ENCODE results near the gene CLDN7.

Gene CLDN7

DNA sequence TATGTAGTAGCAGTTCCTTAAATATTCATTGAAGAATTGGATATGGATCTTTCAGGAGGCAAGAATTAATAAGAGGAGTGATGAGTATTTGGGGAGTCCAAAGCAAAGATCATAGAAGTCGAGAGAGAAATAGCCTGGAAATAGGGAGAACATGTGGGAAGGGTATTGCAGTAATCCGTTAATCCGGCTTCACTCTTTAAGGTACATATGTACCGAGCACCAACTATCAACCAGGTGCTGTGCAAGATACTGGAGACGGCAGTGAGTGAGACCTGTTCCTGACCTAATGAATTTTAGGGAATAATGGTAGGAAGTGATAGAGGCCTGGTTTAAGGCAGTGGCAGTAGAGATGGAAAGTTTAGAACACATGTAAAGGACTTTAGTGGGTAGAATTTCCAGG lies 9.2 kb downstream of the CLDN7 start:
- DNase-seq (ENCODE audit: low spot score): no peak

DNA sequence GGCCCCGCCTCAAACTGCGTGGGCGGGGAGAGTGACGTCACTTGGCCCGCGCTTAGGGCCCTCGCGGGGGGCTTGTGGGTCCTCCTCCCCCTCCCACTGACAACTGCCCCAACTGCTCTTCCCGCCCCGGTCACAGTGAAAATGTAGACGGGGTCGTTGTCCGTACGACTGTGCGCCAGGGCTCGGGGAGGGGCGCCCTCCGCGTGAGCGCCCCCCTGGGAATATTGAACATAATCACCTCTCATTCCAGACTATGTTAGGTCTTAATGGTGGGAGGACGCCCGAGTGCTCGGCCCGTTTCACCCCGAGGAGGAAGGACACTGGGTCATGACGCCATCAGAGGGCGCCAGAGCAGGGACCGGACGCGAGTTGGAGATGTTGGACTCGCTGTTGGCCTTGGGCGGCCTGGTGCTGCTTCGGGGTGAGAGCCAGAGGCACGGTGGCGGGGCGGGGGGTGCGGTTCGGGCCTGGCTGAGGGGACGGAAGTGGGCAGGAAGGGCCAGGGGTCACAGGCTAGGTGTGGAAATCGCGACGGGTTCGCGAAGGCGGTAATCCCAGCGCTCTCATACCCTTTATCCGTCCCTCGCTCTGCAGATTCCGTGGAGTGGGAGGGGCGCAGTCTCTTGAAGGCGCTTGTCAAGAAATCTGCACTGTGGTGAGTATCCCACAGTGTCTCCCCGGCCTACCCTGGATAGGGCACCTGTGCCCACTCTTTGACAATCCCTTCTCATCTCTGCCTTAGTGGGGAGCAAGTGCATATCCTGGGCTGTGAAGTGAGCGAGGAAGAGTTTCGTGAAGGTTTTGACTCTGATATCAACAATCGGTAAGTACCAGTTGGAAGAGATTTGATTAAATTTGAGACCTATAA lies 9.9 kb downstream of the CLDN7 start, which contains the start of gene ELP5:
Gene ELP5 (plus strand): TSS at position 40 of the 868 bp plus-strand sequence. CDS start 336 bp downstream, at position 376.
- DNase-seq (ENCODE audit: low spot score): peak; percentile 94

DNA sequence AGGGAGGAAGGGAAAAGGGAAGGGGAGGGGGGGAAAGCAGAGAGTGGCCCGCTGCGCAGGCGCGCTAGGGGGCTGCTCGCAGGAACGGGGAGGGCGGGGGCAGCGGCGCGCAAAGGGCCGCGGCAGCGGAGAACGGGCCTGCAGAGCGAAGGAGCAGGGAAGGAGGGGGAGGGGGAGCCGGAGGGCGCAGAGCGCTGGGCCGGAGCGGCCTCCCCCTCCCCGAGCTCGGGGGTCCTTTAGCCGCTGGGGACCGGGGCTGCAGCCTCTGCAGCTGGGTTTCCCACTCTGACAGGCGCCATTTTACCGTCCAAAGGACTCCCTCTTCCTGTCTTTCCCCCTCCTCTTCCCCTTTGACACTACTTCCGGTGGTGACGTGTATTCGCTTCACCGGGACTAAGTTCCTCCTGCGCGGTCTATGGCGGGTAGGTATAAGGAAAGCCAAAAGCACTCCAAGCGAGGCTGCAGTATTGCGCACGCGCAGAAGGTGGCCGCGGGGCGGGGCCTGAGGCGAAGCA lies 10.6 kb downstream of the CLDN7 start, which contains the start of gene CTDNEP1:
Gene CTDNEP1 (minus strand): TSS at position 74 of the 515 bp plus-strand sequence. CDS start 438 bp downstream, outside the sequence.
- peak; percentile 100 for DNase-seq (ENCODE audit: low spot score)

DNA sequence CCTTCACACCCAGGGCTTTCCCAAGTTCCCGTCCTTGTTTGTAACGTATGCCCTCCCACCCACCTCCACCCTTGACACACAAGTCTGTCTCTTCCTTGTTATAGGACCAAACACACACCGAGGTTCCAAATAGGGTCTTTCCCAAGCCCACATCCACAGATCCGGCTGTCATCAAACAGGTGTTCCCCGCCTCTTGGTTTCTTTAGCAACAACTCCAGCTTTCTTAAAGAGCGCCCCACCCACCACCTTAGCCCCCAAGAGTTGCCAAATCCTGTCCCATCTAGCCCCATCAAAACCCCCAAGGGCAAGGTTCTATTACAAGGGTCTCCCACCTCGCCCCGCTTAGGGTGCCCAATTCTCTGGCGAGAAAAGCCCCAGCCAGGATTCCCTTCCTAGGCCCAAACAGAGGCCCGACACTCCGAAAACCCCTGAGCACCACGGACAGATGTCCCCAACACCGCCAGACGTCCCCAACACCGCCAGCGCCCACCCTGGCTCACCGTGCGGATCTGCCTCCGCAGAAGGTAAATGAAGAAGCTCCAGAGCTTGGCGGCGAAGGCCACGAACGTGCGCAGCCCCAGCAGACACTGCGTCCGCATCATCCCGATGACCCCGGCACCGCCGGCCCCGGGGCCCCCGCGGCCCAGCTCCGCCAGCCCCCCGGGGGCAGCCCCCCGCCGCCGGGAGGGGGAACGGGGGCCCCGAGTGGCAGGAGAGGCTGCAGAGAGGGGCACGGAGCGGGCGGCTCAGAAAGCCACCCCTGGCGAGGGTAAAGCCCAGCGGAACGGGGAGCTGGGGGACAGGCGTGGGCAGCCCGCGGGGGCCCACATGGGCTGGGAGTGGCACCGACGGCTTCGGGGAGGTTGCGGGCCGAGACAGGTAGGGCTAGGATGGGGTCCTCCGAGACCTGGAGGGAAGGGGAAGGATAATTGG lies 11.3 kb downstream of the CLDN7 start:
- no peak for DNase-seq (ENCODE audit: low spot score)

DNA sequence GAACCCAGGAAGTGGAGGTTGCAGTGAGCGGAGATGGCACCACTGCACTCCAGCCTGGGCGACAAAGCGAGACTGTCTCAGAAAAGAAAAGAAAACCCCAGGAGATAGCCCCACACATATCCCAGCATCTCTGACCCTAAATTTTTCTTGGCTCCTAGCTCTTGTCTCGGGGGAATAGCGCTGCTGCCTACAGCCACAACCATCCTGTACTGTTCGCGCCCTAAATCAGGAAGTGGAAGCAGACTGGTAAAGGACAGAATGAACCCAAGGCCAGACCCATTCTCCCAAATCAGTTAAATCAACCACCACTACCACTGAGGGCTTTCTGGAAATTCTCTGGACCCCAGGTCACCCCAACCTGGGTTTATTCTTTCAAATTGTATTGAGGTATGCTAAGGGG lies 12.4 kb downstream of the CLDN7 start:
- DNase-seq (ENCODE audit: low spot score): no peak

DNA sequence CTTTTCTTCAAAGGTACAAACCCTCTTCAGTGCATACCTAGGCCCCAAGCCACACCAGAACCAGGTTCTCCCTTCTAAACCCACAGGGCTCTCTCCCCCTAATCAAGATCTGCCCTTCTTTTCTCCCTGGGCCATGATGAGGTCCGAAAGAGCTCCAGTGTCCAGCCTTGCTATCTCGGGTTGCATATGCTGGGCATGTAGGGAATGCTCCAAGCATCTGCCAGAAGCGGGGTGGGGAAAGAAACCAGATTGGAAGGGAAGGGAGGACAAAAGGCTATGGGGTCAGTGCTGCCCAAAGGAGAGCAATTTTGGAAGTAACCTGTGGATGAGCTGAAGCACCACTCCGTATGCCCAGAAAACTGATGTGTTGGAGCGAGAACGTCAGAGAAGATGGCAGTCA lies 13.1 kb downstream of the CLDN7 start:
- DNase-seq (ENCODE audit: low spot score): no peak

- no peak for DNase-seq (ENCODE audit: low spot score)
Observed at GRCh38 chr17:7248796-7249195, 13.5 kb downstream of the CLDN7 start.

- no peak for DNase-seq (ENCODE audit: low spot score)
Observed at GRCh38 chr17:7246779-7247178, 15.5 kb downstream of the CLDN7 start.

- peak; percentile 23 for DNase-seq (ENCODE audit: low spot score)
Observed at GRCh38 chr17:7243838-7244237, 18.4 kb downstream of the CLDN7 start.

GRCh38 chr17:7243453-7243729 lies 18.9 kb downstream of the CLDN7 start:
- DNase-seq (ENCODE audit: low spot score): no peak

- peak; percentile 94 for DNase-seq (ENCODE audit: low spot score)
Observed at GRCh38 chr17:7242717-7243452, 19.4 kb downstream of the CLDN7 start.

DNA sequence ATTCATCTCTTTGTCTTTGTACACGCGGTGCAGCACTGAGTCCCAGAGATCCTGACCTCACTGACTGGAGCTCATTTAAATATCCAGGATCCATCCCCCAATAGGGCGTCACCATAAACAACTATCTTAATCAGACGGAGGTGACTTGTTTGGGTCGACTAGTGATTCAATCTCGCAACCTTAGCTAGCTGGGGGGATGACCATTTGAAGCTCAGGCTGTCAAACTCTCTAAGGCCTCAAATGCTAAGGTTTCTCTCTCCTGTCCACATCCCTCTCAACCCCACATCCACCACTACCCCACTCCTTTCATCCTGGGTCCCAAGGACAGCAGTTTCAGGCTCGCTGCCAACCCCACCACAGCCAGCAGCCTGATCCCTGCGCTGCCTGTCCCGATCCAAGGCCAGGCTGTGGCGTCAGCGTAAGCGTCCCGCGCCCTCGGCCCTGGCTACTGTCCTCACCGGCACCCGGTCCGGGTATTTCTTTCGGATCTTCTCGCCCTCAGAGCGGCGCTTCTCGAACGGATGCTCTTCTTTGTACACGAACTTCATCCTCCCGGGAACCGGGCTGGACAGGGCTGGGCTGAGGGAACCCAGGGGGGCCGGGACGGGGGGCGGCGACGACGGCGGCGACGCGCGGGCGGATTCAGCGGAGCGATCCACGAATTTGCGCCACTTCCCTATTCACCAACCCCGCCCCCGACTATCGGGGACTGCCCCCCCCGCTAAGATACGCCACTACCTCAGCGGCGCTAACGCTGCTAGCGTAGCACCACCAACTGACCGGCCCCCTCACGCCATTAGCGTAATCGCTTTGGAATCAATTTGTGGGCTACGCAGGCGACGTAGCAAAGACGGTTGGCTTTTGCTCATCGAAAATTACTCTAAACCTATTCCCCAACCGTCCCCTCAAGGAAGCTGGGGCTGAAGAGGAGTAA lies 20.2 kb downstream of the CLDN7 start, which contains the start of gene GABARAP:
Gene GABARAP (minus strand): TSS at position 667 of the 934 bp plus-strand sequence. CDS start 119 bp downstream, at position 548.
- DNase-seq (ENCODE audit: low spot score): peak; percentile 96

- DNase-seq (ENCODE audit: low spot score): no peak
Observed at GRCh38 chr17:7241090-7241733, 21.1 kb downstream of the CLDN7 start.

GRCh38 chr17:7240375-7240774 lies 21.9 kb downstream of the CLDN7 start:
- DNase-seq (ENCODE audit: low spot score): no peak

GRCh38 chr17:7239091-7240027 lies 22.9 kb downstream of the CLDN7 start, which contains the start of gene PHF23:
TSS of gene PHF23 (minus strand) at chr17:7239457. CDS start at chr17:7239279, 178 bp downstream.
- DNase-seq (ENCODE audit: low spot score): peak; percentile 100

DNA sequence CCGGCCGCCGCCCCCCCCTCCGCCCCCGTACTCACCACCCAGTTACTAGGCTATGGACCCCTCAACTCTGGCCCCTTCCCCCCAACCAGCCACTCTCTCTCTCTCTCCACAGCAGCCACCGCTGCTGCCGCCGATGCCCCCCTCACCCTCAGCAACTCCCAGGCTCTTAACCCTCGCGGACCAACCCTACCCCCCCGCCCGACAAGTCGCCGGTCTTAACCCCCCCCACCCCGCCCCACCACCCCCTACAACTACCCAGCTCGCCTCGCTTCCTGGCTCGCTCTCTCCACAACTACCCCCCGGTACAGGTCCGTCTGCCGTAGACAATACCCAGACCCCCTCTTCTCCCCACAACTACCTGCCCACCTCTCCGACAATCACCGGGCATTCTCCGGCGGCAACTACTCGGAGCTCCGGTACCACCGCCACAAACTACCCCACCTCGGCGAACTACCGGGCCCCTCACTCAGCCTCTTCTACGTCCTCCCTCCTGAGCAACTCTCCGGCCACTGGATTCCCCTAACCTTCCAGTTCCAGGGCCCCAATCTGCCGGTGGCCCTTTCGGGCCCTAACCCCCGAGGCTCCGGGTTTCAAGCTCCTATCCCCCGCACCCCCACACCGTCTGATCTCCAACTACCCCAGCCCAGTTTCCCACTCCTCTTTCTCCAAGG lies 23.7 kb downstream of the CLDN7 start:
- no peak for DNase-seq (ENCODE audit: low spot score)

DNA sequence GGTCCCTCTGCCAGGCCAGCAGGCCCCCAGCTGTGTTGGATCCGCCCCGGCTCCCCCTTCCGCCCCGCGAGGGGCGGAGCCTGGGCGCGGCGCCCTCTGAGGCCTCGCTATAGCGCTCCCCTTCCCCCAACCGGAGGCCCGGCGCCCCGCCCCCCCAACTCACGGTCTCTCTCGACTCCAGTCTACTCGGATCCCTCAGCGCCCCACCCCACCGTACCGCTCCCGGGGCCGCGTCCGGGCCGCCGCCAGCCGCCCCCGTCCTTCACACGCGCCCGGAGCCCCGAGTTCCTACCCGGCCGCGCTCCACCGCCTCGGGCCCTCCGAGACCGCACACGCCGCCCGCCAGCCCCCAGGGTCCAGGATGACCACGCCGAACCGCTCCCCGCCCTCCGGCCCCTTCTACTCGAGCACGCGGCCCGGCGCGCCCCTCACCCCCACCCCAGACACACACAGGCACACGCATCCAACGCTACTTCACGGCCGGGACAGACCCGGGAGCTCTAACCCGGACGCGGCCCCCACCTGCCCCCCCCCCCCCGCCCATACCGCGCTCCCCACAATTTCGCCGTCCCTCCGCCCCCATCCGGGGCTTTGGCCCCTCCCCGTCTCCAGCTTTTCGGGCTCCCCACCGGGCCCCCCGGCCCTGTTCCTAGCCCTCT lies 24.4 kb downstream of the CLDN7 start:
- peak; percentile 59 for DNase-seq (ENCODE audit: low spot score)

Data from cerebellar cortex (tissue), 1 donor.